ENCODE measurements around the gene SHOC1.

DNA sequence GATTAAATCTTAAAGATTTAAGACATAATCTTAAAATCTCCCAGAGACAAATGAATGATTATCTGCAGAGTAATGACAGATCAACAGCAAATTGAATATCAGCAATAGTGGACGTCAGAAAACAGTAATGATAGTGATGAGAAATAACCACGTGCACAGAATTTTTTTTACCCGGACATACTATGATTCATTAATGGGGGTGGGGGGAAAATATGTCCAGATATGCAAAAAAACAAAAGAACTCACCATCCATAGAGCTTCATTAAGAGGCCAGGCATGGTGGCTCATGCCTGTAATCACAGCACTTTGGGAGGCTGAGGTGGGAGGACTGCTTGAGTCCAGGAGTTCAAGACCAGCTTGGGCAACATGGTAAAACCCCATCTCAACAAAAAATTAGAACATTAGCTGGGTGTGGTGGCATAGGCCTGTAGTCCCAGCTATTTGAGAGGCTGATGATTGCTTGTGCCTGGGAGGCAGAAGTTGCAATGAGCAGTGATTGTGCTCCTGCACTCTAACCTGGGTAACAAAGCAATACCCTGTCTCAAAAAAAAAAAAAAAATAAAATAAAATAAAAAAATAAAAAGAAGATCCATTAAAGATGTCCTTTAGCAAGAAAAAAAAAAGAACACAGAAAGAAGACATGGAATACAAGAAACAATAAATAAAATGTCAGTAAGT, 30.9 kb upstream of the SHOC1 start:
- no peak for TF ChIP-seq CEBPB (IDR thresholded peaks at IDR 0.05)
- no peak for TF ChIP-seq YY1 (IDR thresholded peaks at IDR 0.05; ENCODE audit: low read depth)
- no peak for TF ChIP-seq EP300 (IDR thresholded peaks at IDR 0.05; ENCODE audit: borderline replicate concordance)
- TF ChIP-seq, protein P1, sequence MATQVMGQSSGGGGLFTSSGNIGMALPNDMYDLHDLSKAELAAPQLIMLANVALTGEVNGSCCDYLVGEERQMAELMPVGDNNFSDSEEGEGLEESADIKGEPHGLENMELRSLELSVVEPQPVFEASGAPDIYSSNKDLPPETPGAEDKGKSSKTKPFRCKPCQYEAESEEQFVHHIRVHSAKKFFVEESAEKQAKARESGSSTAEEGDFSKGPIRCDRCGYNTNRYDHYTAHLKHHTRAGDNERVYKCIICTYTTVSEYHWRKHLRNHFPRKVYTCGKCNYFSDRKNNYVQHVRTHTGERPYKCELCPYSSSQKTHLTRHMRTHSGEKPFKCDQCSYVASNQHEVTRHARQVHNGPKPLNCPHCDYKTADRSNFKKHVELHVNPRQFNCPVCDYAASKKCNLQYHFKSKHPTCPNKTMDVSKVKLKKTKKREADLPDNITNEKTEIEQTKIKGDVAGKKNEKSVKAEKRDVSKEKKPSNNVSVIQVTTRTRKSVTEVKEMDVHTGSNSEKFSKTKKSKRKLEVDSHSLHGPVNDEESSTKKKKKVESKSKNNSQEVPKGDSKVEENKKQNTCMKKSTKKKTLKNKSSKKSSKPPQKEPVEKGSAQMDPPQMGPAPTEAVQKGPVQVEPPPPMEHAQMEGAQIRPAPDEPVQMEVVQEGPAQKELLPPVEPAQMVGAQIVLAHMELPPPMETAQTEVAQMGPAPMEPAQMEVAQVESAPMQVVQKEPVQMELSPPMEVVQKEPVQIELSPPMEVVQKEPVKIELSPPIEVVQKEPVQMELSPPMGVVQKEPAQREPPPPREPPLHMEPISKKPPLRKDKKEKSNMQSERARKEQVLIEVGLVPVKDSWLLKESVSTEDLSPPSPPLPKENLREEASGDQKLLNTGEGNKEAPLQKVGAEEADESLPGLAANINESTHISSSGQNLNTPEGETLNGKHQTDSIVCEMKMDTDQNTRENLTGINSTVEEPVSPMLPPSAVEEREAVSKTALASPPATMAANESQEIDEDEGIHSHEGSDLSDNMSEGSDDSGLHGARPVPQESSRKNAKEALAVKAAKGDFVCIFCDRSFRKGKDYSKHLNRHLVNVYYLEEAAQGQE (IDR thresholded peaks at IDR 0.05; ENCODE audit: low read depth), result no peak
- TF ChIP-seq, protein P2, sequence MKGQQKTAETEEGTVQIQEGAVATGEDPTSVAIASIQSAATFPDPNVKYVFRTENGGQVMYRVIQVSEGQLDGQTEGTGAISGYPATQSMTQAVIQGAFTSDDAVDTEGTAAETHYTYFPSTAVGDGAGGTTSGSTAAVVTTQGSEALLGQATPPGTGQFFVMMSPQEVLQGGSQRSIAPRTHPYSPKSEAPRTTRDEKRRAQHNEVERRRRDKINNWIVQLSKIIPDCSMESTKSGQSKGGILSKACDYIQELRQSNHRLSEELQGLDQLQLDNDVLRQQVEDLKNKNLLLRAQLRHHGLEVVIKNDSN (IDR thresholded peaks at IDR 0.05), result no peak
- TF ChIP-seq RAD21 (IDR thresholded peaks at IDR 0.05; ENCODE audit: low read depth), result no peak
- no peak for TF ChIP-seq TAF1 (IDR thresholded peaks at IDR 0.05; ENCODE audit: low read depth)
- no peak for TF ChIP-seq CREB1 (IDR thresholded peaks at IDR 0.05; ENCODE audit: low read depth)
- TF ChIP-seq, protein P3, sequence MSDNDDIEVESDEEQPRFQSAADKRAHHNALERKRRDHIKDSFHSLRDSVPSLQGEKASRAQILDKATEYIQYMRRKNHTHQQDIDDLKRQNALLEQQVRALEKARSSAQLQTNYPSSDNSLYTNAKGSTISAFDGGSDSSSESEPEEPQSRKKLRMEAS (IDR thresholded peaks at IDR 0.05), result no peak
- no peak for TF ChIP-seq TEAD4 (IDR thresholded peaks at IDR 0.05)
- TF ChIP-seq ZBTB7A (IDR thresholded peaks at IDR 0.05; ENCODE audit: low read depth), result no peak
- TF ChIP-seq TCF12 (IDR thresholded peaks at IDR 0.05; ENCODE audit: low read depth), result no peak
- TF ChIP-seq NFIC (IDR thresholded peaks at IDR 0.05), result no peak
- TF ChIP-seq EGR1 (IDR thresholded peaks at IDR 0.05), result no peak

Data from Ishikawa (cell line).